ENCODE measurements around the gene ADORA3. TPM values are rescaled to one million over a fixed set of nuclear protein-coding genes. Genes with fewer than 3 reads are reported as not detected.
"Not testable (repeated sequence)": the region's sequence is repeated elsewhere in the genome, so short reads cannot be mapped to it uniquely, and the experiment has no call there.

Gene ADORA3
- 3.0 TPM for total RNA-seq

DNA sequence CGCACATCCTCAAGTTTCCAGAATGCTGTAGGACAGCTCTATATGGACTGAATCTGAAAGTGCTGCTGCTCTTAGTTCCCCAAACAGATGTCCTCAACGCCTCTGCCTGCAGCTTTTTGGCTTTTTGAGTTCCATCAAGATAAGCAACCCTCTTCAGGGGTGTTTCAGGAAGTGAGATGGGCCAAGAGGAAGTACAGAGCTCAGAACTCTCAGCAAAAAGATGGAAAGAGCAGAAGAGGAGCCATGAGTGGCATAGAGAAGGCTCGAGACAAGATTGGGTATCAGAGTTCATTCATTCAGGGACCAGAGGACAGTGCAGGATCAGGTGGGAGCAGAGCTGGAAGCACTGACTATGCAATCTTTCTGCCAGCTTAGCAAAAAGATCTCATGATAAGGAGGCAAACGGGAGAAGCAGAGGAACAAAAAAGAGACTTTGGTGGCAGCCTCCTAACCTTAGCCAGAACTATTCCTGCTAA is at the start of gene ADORA3, which contains the start of gene TMIGD3:
Gene ADORA3 (minus strand): TSS at position 49 of the 476 bp plus-strand sequence. CDS start 279 bp downstream, outside the sequence.
Gene TMIGD3 (minus strand): TSS at position 49 of the 476 bp plus-strand sequence. CDS start 279 bp downstream, outside the sequence.
- DNase-seq (ENCODE audit: low spot score): no peak
- no peak for ATAC-seq

DNA sequence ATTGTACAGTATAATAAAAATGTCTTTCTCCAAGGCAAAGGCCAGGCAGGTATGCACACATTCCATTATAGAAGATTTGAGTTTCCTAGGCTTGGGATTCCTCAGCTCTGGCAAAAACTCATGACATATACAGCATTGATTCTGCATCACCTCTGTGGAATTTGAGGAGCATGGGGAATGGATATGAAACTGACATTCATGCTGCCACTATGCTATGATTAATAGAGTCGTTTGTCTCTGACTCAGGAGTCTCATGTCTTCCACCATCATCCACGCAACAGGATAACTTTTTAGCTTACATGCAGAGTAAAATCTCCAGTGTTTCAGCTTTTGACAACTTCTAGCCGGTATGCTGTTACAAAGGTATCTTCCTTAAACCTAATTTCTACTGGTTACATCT is 49.8 kb upstream of the ADORA3 start:
- no peak for ATAC-seq
- DNase-seq (ENCODE audit: low spot score): no peak

DNA sequence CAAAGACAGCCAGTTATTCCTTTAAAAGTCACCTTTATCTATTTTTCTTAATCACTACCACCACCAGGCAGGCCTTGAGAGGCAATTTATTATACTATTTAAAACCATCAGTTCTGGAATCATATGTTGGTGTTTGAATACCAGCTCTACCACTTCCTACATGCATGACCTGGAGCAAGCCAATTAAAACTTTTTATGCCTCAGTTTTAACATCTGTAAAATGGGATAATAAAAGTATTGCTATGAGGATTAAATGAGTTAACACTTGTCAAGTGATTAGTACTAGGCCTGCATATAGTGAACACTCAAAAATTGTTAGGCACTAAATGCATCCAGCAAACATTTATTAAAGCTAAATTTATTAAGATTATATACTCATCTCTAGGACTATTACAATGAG is 49.2 kb upstream of the ADORA3 start:
- ATAC-seq: no peak
- no peak for DNase-seq (ENCODE audit: low spot score)

DNA sequence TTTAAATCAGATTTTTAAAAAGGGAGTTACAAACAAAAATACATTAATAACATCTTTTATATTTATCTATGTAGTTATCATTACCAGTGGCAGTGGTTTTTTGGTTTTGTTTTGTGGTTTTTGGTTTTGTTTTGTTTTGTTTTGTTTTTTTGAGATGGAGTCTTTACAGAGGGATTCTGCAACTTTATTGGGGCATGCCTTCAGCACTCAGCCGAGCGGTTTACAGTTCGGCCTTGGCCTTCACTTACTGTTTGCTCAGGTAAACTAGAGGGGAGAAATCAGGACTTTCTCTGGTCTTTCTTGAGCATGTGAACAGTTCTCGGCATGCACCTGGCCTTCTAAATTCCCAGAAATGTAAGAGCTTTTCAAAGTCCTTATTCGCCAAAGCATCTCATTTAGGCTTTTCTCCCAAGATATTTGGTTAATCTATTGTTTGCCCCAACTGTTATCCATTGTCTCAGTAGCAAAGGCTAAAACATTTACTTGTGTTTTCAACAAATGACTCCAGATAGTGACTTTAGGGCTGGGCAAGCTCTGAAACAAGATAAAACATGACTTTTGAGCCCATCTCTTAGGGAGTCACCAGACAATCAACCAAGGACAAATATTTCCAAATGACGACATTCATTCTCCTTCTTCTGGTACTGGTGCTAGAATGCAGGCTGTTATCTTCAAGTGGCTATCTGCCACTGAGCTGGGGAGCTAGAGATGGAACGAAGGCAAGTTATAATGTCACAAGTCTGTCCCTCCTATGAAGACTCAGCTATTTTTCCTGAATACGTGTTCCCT is 48.4 kb upstream of the ADORA3 start:
- DNase-seq (ENCODE audit: low spot score): no peak
- no peak for ATAC-seq

DNA sequence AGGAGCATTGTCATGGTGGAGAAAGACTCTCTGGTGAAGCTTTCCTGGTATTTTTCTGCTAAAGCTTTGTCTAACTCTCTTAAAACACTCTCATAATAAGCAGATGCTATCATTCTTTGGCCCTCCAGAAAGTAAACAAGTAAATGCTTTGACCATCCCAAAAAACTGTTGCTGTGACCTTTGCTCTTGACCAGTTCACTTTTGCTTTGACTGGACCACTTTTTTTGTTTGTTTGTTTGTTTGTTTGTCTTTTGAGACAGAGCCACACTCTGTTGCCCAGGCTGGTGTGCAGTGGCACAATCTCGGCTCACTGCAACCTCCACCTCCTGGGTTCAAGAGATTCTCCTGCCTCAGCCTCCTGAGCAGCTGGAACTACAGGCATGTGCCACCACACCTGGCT is 44.4 kb upstream of the ADORA3 start:
- not testable (repeated sequence) for ATAC-seq; DNase-seq (ENCODE audit: low spot score)

DNA sequence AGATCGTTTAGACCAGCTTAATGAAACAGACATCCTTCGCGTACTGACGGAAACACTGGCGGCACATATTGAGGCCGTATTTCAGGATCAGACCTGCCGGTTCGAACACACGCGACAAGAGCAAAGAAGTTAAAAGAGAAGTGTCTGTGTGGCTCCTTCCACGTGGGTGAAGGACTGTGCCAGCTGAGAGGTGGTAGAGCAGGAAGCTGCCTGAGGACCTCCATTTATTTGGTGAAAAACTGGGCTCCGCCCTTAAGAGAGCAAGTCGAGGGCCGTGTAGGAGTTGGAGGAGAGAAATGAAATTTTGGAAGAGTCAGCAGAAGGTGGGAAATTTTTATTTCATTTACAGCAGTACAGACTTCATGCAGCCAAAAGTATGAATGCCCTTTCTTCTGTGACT is 38.8 kb upstream of the ADORA3 start:
- DNase-seq (ENCODE audit: low spot score) (no peak), ATAC-seq (no peak)

DNA sequence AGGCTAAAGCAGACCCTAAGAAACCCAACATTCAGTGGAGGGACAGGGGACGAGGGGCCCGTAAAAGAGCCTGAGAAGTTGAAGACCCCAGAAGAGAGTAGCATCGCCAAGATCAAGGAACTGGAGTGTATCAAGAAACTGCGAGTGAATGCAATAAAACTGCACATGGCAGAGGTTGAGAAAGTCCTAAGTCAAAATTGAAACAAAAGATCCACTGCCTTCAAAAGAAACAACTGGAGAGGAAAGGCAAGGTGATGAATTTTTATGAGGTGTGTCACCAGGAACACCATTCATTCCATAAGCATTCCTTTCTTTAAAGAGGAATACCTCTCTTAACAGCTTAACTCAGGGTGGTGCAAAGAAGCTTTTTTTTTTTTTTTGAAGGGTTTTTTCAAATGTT is 38.3 kb upstream of the ADORA3 start:
- ATAC-seq (no peak), DNase-seq (ENCODE audit: low spot score) (no peak)

DNA sequence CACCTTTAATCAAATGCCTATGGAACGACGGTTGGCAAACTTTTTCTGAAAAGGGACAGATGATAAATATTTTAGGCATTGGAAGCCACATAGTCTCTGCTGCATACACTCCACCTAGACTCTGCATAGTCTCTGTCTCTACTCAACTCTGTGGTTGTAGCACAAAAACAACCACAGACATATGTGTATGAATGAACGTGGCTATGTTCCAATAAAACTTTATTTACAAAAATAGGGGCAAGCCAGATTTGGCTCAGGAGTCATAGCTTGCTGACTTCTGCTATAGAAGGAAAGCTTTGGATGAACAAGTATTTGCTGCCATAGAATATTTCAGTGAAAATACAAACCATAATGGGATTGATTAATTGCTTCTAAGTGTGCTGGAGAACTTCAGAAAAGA is 37.5 kb upstream of the ADORA3 start:
- ATAC-seq: no peak

DNA sequence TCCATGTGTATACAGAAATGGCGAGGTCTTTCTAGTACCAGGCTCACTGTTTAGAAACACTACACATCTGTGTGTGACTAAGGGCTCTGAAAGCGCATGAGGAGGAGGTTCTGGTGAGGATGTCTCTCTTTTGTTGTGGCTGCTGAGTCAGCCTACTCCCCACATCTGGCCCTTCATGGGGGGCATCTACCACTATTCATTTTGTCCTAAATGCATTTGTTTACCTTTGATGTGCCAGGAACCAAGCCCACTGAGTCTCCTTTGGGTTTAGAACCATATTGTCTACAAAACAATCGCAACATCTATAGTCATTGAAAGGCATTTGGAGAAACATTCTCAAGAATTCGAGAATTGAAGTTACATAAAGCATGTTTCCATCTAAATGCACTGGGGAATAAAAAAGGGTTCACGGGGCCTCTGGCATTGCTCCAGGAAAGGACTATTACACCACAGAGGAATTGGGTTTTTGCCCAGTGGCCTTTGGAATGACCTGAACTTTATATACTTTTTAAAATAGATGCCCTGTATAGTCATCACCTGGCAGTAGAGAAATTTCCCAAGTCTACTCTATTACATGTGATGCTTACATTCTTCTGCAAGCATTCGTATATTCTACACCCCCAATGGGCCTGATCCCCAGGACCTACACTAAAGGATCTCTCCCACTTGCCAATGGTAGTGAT is 35.1 kb upstream of the ADORA3 start:
- no peak for DNase-seq (ENCODE audit: low spot score)
- ATAC-seq: peak; percentile 43

More for the DNA sequence above, 37.5 kb upstream of the ADORA3 start:
- DNase-seq (ENCODE audit: low spot score): no peak

DNA sequence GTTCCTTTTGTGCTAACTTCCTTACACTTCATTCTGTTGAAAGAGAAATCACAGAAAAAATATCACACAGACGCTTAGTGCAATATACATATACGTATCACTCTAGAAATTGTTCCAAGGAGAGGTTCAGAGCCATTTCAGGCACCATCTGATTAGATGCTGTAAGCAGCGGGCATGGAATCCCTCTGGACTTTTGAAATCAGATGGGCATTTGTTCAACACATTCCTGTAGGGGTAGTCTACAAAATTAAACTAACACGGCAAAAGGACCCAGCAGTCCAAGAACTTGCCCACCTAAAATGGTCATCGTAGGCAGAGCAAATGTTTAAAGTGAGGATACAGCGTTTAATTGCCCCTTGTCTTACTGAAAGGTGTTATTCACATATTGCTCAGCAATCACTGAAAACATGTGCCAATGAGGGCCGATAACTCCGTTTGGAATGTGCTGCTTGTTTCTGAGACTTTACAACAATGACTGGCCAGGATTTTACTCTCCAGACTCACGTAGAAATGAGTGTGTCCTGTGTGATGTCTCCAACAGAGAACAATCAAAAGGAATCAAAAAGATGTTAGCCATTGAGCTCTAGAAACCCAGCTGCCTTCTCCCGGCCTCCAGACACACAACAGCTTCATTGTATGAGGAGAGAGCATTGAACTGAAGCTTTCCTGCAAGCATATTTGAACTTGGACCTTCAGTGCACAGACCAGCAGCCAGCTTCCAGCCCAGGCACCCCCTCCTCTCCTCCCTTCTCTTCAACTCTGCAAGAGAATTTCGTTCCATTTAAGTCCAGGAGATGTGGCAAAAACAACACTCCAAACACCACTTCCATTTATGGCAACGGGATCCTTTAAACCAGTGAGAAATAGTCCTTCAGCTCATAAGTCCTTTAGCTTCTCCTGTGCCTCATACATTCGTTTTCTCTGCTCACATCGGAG is 32.1 kb upstream of the ADORA3 start:
- ATAC-seq (peak; percentile 93), DNase-seq (ENCODE audit: low spot score) (no peak)

DNA sequence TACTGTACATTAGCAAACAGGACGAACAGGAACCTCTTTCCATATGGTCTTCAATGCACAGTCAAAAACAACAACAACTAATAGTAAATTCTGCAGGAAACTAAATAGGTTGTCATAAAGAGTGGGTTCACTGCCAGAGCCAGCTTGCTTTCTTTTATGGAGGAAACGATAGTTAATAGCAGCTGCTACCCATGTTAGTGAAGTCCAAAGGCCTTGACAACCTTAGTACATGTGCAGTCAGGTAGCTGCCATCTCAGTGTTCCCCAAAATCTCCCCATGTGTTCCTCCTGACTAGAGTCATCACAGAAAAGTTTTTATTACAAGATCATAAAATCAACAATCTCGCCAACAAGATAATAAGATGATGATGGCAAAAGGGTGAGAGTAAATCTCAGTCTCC is 16.6 kb upstream of the ADORA3 start:
- no peak for DNase-seq (ENCODE audit: low spot score)
- ATAC-seq: no peak

DNA sequence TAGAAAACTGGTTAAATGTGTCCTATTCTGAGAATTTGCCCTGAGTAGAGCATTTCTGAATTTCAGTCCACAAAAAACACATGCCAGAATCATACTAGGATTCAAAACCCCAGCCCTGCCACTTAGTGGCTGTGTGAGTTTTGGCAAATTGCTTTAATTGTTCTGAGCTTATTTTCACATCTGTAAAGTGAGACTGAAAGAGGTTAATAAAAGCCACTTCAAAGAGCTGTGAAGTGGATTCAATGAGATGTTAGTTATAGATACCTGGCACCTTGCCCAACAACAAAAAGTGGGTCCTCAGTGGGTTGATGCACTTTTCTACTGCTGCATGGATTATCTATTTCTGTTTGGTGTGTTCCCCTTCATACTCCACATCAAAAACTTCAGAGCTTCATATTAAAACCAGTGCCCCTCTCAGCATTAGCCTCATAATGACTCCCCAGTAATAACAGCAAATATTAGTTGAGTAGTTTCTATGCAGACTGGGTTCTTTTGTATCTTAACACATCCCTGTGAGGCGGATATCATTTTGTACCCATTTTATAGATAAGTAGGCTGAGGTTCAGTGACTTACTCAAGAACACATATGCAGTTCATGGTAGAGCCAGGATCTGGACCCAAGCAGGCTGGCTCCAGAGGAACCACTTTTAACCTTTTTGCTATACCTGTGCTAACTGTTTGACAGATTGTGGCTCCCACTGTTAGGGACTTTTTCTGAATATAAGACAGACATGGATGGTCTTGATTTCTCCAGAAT is 14.2 kb upstream of the ADORA3 start:
- ATAC-seq: no peak
- no peak for DNase-seq (ENCODE audit: low spot score)

DNA sequence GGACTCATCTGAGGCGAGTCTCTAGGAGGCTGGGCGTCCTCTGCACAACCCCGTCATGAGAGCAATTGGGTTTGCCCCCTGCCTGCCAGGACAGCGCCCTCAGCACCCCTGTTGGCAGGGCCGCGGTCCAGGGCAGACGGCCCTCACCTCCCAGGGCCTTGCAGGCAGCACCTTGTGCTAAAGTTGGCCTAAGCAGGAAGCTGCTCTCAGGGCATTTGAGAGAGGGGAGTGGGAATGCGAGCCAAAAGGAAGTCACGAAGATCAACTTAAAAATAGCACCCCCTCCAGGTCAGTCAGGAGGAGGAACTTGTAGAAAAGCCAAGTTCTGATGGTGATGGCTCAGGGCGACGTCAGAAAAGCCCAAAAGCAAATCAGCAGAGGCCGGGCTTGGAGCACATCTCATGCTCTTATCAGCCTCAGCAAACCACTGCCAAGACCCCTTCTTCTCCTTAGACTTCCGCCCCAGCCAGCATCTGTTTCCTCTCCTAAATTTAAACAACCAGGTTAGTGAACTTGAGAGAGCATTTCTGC is 12.6 kb upstream of the ADORA3 start:
- DNase-seq (ENCODE audit: low spot score): peak; percentile 59
- peak; percentile 68 for ATAC-seq

DNA sequence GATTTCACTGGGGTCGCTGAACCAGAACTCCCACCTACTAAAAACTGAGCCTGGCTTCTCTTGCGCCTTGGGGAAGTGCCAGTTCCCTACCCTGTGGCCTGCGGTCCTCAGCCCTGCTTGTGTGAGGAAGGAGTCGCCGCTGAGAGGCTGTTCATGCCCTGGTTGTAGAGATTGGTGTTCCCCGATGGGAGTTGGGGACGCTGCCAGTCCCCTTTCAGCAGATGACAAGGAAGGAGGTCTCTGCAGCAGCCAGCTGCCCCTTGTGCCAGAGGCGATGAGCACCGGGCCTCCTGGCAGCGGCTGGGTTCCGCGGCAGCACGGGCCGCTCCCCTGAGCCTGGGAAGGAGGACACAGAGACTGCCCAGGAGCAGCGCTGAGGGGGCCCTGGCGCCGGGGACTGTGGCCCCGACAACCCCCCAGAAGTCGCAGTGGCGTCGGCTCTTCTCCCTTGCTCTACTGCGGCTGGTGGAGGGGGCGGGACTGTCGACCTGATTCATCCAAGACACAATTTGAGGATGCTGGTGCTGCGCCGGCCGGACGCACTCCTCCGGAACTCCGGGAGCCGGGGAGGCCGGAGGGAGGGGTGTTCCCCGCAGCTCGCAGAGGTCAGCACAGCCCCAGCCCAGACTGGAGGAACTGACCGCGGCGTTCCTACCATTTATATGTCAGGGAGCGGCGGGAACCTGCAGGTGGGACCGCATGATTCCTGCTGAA is 12.0 kb upstream of the ADORA3 start:
- DNase-seq (ENCODE audit: low spot score) (no peak), ATAC-seq (peak; percentile 72)

DNA sequence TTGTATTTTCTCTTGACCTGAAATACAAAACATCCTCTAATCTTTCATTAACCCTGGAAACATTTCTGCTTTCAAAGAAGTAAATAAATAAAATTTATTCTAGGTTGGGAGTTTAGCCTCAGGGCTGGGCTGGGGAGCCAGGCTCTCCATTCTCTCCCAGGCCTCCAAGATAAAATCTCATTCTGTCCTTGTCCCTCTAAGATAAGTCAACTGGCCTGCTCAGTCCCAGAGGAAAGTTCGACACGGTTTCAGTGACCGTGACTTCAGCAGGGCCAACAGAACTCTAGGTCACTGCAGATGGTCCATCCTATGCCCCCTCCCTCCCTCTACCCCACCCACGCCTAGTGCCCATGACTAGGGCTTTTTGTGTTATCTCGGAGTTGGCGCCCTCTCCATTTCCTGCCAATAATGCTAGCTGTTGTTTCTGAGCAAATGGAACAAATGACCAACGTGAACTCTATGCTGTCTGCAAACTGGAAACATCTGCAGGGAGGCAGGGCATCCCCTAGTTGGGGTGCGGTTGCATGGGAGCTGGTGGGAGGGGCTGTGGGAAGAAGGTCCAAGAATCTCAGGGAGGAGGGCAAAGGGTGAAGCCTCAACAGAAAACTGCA is 10.1 kb upstream of the ADORA3 start:
- ATAC-seq (no peak), DNase-seq (ENCODE audit: low spot score) (no peak)

DNA sequence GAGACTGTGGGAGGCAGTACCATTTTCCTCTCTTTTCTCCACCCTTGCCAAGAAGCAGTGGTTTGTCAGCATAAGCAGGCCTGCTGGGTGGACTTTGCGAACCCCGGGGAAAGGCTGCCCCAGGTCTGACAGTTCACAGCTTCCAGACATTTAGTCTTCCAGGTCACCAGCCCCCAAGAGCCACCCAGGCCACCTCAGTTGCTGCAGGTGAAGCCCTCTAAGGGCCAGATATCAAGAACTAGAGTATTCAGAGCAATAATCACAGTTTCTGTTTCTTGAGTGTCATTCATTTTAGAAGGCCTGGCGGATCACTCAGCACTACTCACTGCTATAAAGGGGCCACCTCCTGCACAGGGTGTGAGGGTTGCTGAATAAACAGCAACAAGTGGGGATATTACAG is 9.5 kb upstream of the ADORA3 start:
- ATAC-seq (no peak), DNase-seq (ENCODE audit: low spot score) (no peak)

DNA sequence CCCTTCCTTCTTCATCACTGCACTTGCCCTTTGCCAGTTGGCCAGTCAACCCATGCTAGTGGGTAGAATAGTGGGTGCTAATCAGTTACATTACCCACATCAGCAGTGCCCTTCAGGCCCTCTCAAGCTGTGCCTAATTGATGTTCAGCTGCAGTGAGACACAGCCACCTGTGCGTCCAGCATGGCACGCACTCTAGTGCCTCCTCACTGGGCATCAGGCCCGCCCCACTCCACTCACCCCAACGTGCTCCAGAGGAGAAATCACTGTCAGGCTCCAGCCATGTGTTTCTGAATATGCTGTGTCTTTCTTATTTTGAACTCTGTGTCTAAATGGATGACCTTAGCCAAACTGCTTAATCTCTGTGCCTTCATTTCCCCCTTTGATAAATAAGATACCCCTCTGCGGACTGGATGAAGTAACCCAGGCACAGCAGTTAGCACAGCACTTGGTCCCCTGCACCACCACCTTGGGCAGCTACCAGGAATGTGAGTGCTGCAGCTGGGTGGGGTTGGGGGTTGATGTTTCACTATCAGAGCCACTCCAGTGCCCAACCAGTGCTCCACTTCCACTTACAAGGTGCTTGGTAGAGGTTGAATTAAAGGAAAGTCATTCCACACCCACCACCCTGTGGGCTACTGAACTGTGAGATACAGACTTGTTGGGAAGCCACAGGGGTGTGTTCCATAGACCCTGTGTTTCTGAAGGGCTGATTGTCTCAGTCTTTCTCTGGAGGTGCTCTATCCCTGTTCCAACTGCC is 8.9 kb upstream of the ADORA3 start:
- no peak for DNase-seq (ENCODE audit: low spot score)
- no peak for ATAC-seq

DNA sequence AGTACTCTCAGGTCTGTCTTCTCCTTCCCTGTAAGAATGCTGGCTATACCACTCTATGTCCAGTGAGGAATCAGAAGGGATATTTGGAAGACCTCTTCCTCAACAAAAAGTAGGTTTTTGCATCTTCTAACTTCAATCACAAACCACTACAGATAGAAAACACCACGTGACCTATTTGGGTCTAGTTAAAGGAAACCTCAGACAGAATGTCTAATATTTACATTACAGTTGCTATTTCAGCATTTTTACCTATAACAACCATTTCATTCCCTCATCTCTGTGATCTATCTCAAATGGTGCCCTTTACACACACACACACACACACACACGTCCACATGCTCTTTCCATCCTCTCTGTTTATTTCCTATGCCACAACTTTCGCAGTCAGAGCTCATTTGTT is 7.9 kb upstream of the ADORA3 start:
- DNase-seq (ENCODE audit: low spot score): no peak
- no peak for ATAC-seq
